Left lung (tissue), 10 donors: Measurements from ENCODE around the gene NCAPG2. TPM values are rescaled to one million over a fixed set of nuclear protein-coding genes. Genes with fewer than 3 reads are reported as not detected.

Source experiments
- ATAC-seq: fragments of 200-7000 bp; cut with Tn5 transposase; one replicate; pipeline ENCODE4 v1.9.1; 2020; ENCODE audit warnings: moderate library complexity
- DNase-seq, 4 donors: peaks; one replicate each; pipeline ENCODE4 v3.0.0-alpha.2; 2013 to 2020
- H3K27ac ChIP-seq, 2 donors: fragments of 200-600 bp; sonication (generic) in 1 of 2; one replicate each; pipeline versions ENCODE4 v1.5.0 to v1.8.0; 2020 to 2021
- H3K27me3 ChIP-seq, 2 donors: fragments of 200-600 bp; sonication (generic) in 1 of 2; one replicate each; pipeline versions ENCODE4 v1.5.0 to v1.8.0; 2020 to 2021
- H3K36me3 ChIP-seq, 2 donors: fragments of 200-600 bp; sonication (generic) in 1 of 2; one replicate each; pipeline versions ENCODE4 v1.5.0 to v1.8.0; 2020 to 2021
- H3K4me1 ChIP-seq, 2 donors: fragments of 200-600 bp; one replicate each; pipeline ENCODE4 v1.8.0; 2021
- H3K4me3 ChIP-seq, 2 donors: fragments of 200-600 bp; sonication (generic) in 1 of 2; one replicate each; pipeline versions ENCODE4 v1.5.0 to v1.8.0; 2020 to 2021; ENCODE audit warnings: mild to moderate bottlenecking in 1 of 2
- H3K9me3 ChIP-seq, 2 donors: fragments of 200-600 bp; sonication (generic) in 1 of 2; one replicate each; pipeline versions ENCODE4 v1.5.0 to v1.8.0; 2020 to 2021
- CTCF ChIP-seq, 2 donors: fragments of 200-600 bp; sonication (generic) in 1 of 2; IDR thresholded peaks; one replicate each; pipeline versions ENCODE4 v1.5.0 to v1.8.0; 2021; ENCODE audit warnings: antibody characterized with exemption in 2 of 2
- intact Hi-C, 2 donors: fragments of 100-400 bp; cut with DNase I; formaldehyde crosslinking; loops; one replicate each; pipeline versions ENCODE4 v1.11.2 to v1.14.2; 2022
- microRNA-seq, 2 donors: library from miRNA; unstranded; fragments of <30 nt; microRNA quantifications; one replicate each; pipeline ENCODE4, GENCODE V29; 2019
- polyA plus RNA-seq, 6 donors: library from polyadenylated mRNA; unstranded; fragments of 120-200 nt; gene quantifications; one replicate each; pipeline ENCODE4 v1.2.1, GENCODE V29; 2013; ENCODE audit not compliant: insufficient read length in 6 of 6
- total RNA-seq, 2 donors: library from RNA; stranded (reverse); fragmentation: NEBNext Ultra II Directional; extraction: Animal tissue kit (Norgen Biotek cat#: 25700); gene quantifications; one replicate each; pipeline ENCODE4 v1.2.1, GENCODE V29; 2021
- donor health status: DM: no; HTN: yes; CAD: no.
- donor health status: DM: no; HTN: no; CAD: no.

The NCAPG2 gene
- total and polyA plus RNA-seq, 8 donors = 13.5 to 42.7 (median 24.6) TPM

GRCh38 chr7:158582089-158582456, 122.5 kb downstream of the NCAPG2 start:
- ATAC-seq = no peak
- intact Hi-C loops = no loop called here
- no peaks in the 10 kb centered on the region for H3K36me3 ChIP-seq
- no peak overlapping the region for H3K4me3 ChIP-seq
- H3K4me1 ChIP-seq = peaks cover 0 to 14% of the 10 kb centered on the region in 2 donors
- peaks cover 0 to 19% of the 10 kb centered on the region in 2 donors for H3K9me3 ChIP-seq
- H3K27me3 ChIP-seq = peaks cover 21 to 58% of the 10 kb centered on the region in 2 donors
- peak overlapping the region; percentile 24 to 61 for H3K27ac ChIP-seq
- no peak for DNase-seq
- no peak for TF ChIP-seq CTCF (IDR thresholded peaks at IDR 0.05)

- ATAC-seq (peak; percentile 81), DNase-seq (peak in 1 of 4 donors; percentile 38)
- Histone ChIP-seq H3K27ac (peak overlapping the region; percentile 61 to 64), H3K4me3 (no peak overlapping the region), H3K27me3 (peaks cover 17 to 53% of the 10 kb centered on the region in 2 donors), H3K36me3 (no peaks in the 10 kb centered on the region), H3K4me1 (peaks cover 0 to 10% of the 10 kb centered on the region in 2 donors), H3K9me3 (peaks cover 0 to 19% of the 10 kb centered on the region in 2 donors)
- no peak for TF ChIP-seq CTCF (IDR thresholded peaks at IDR 0.05)
- intact Hi-C loops = no loop called here
Observed at GRCh38 chr7:158581440-158582088, 123.0 kb downstream of the NCAPG2 start.

Small RNA genes lying within 50 kb of the gene (microRNA-seq; reads per million reads assigned to microRNA genes)
- gene MIR5707 = 0 reads per million in 2 donors

Other genes starting within 250 kb of the NCAPG2 start
- 1 to 10 TPM; 4.0 to 6.9 TPM for gene PTPRN2, start 117.0 kb downstream of the NCAPG2 start, total RNA-seq
- 1 to 10 TPM; 6.3 to 7.8 (median 7.0) TPM for gene PTPRN2, start 117.0 kb downstream of the NCAPG2 start, polyA plus RNA-seq
- 10 to 100 TPM; 69.7 to 75.7 TPM for gene ESYT2, start 124.7 kb upstream of the NCAPG2 start, total RNA-seq
- gene ESYT2, start 124.7 kb upstream of the NCAPG2 start, polyA plus RNA-seq = 10 to 100 TPM; 38.3 to 46.3 (median 41.7) TPM
- 10 to 100 TPM; 10.8 to 17.3 TPM for gene DYNC2I1, start 151.8 kb upstream of the NCAPG2 start, total RNA-seq
- 10 to 100 TPM; 25.0 to 40.8 (median 34.1) TPM for gene DYNC2I1, start 151.8 kb upstream of the NCAPG2 start, polyA plus RNA-seq